GM23248 (cell line): Measurements from ENCODE around the gene SCAF4.

ENCODE experiments used
- EZH2 ChIP-seq: fragments of 200-600 bp; sonication (generic); IDR thresholded peaks from 2 replicates; pipeline ENCODE4 v1.6.1; 2018; ENCODE audit warnings: antibody characterized with exemption, mild to moderate bottlenecking; ENCODE audit not compliant: insufficient read depth, poor library complexity, severe bottlenecking
- EZH2phosphoT487 ChIP-seq: fragments of 200-600 bp; sonication (generic); IDR thresholded peaks from 2 replicates; pipeline ENCODE4 v1.6.1; 2018; ENCODE audit warnings: antibody characterized with exemption, moderate library complexity, mild to moderate bottlenecking, low read depth; ENCODE audit not compliant: insufficient read depth

- TF ChIP-seq EZH2phosphoT487 (no peak), EZH2 (no peak)
These were observed 21.3 kb downstream of the SCAF4 start for GRCh38 chr21:31710586-31710985.
